ENCODE measurements around the gene KRT37. TPM values are rescaled to one million over a fixed set of nuclear protein-coding genes. Genes with fewer than 3 reads are reported as not detected.

Gene KRT37
- polyA plus RNA-seq, 1 donor from 2014 or later = not detected

- H3K27ac Mint-ChIP-seq = no peak overlapping the region
- H3K4me3 Mint-ChIP-seq = no peak overlapping the region
Observed at GRCh38 chr17:41421116-41421515, 3.3 kb downstream of the KRT37 start.

GRCh38 chr17:41420134-41420533, 4.3 kb downstream of the KRT37 start:
- Mint-ChIP-seq H3K27ac (peak overlapping the region in 1 of 3 donors; percentile 42), H3K27me3 (peaks cover 4% of the 10 kb centered on the region), H3K36me3 (no peaks in the 10 kb centered on the region), H3K4me3 (no peak overlapping the region), H3K4me1 (peaks cover 0 to 10% (median 5%) of the 10 kb centered on the region in 3 donors), H3K9me3 (no peaks in the 10 kb centered on the region)

More at GRCh38 chr17:41421116-41421515, 3.3 kb downstream of the KRT37 start:
- Mint-ChIP-seq H3K9me3 (no peaks in the 10 kb centered on the region), H3K36me3 (no peaks in the 10 kb centered on the region), H3K4me1 (peaks cover 0 to 10% (median 5%) of the 10 kb centered on the region in 3 donors), H3K27me3 (peaks cover 5% of the 10 kb centered on the region)

GRCh38 chr17:41419716-41420115, 4.7 kb downstream of the KRT37 start:
- Mint-ChIP-seq H3K27ac (no peak overlapping the region), H3K4me1 (peaks cover 0 to 10% (median 5%) of the 10 kb centered on the region in 3 donors), H3K4me3 (no peak overlapping the region), H3K9me3 (no peaks in the 10 kb centered on the region), H3K36me3 (no peaks in the 10 kb centered on the region), H3K27me3 (peaks cover 3% of the 10 kb centered on the region)

GRCh38 chr17:41418116-41418860, 6.1 kb downstream of the KRT37 start:
- Mint-ChIP-seq H3K4me3 (no peak overlapping the region), H3K4me1 (peaks cover 0 to 10% (median 5%) of the 10 kb centered on the region in 3 donors), H3K27ac (no peak overlapping the region), H3K9me3 (no peaks in the 10 kb centered on the region), H3K36me3 (no peaks in the 10 kb centered on the region), H3K27me3 (peaks cover 2% of the 10 kb centered on the region)

GRCh38 chr17:41417576-41418015, 6.8 kb downstream of the KRT37 start:
- peaks cover 0 to 10% (median 5%) of the 10 kb centered on the region in 3 donors for H3K4me1 Mint-ChIP-seq
- no peak overlapping the region for H3K27ac Mint-ChIP-seq
- H3K4me3 Mint-ChIP-seq = no peak overlapping the region
- H3K36me3 Mint-ChIP-seq = no peaks in the 10 kb centered on the region
- H3K9me3 Mint-ChIP-seq = no peaks in the 10 kb centered on the region
- H3K27me3 Mint-ChIP-seq = peaks cover 2% of the 10 kb centered on the region

- H3K4me1 Mint-ChIP-seq = peaks cover 0 to 10% (median 5%) of the 10 kb centered on the region in 3 donors
- H3K9me3 Mint-ChIP-seq = no peaks in the 10 kb centered on the region
Observed at GRCh38 chr17:41417127-41417526, 7.3 kb downstream of the KRT37 start.

GRCh38 chr17:41416479-41416878, 7.9 kb downstream of the KRT37 start:
- Mint-ChIP-seq H3K4me1 (peaks cover 0 to 10% (median 5%) of the 10 kb centered on the region in 3 donors), H3K9me3 (no peaks in the 10 kb centered on the region), H3K27ac (no peak overlapping the region), H3K27me3 (peaks cover 2% of the 10 kb centered on the region), H3K36me3 (no peaks in the 10 kb centered on the region), H3K4me3 (peak overlapping the region in 1 of 4 donors; percentile 14)

More at GRCh38 chr17:41417127-41417526, 7.3 kb downstream of the KRT37 start:
- H3K4me3 Mint-ChIP-seq = no peak overlapping the region
- peaks cover 2% of the 10 kb centered on the region for H3K27me3 Mint-ChIP-seq
- H3K36me3 Mint-ChIP-seq = no peaks in the 10 kb centered on the region
- H3K27ac Mint-ChIP-seq = no peak overlapping the region

GRCh38 chr17:41415833-41416335, 8.5 kb downstream of the KRT37 start:
- Mint-ChIP-seq H3K27ac (no peak overlapping the region), H3K9me3 (no peaks in the 10 kb centered on the region)

GRCh38 chr17:41415411-41415810, 9.0 kb downstream of the KRT37 start:
- Mint-ChIP-seq H3K27me3 (no peaks in the 10 kb centered on the region), H3K9me3 (no peaks in the 10 kb centered on the region), H3K4me1 (peaks cover 0 to 10% (median 5%) of the 10 kb centered on the region in 3 donors), H3K27ac (no peak overlapping the region), H3K36me3 (no peaks in the 10 kb centered on the region), H3K4me3 (no peak overlapping the region)

More at GRCh38 chr17:41415833-41416335, 8.5 kb downstream of the KRT37 start:
- H3K4me3 Mint-ChIP-seq = no peak overlapping the region
- no peaks in the 10 kb centered on the region for H3K36me3 Mint-ChIP-seq
- no peaks in the 10 kb centered on the region for H3K27me3 Mint-ChIP-seq
- H3K4me1 Mint-ChIP-seq = peaks cover 0 to 10% (median 5%) of the 10 kb centered on the region in 3 donors

GRCh38 chr17:41413982-41414381, 10.4 kb downstream of the KRT37 start:
- Mint-ChIP-seq H3K4me1 (peaks cover 0 to 10% (median 5%) of the 10 kb centered on the region in 3 donors), H3K9me3 (no peaks in the 10 kb centered on the region), H3K4me3 (no peak overlapping the region), H3K27ac (no peak overlapping the region), H3K36me3 (no peaks in the 10 kb centered on the region), H3K27me3 (peaks cover 3% of the 10 kb centered on the region)

GRCh38 chr17:41413353-41413957, 10.9 kb downstream of the KRT37 start:
- H3K27ac Mint-ChIP-seq = no peak overlapping the region
- H3K4me3 Mint-ChIP-seq = no peak overlapping the region
- H3K27me3 Mint-ChIP-seq = peaks cover 5% of the 10 kb centered on the region
- H3K4me1 Mint-ChIP-seq = peaks cover 0 to 10% (median 5%) of the 10 kb centered on the region in 3 donors
- H3K9me3 Mint-ChIP-seq = no peaks in the 10 kb centered on the region
- H3K36me3 Mint-ChIP-seq = no peaks in the 10 kb centered on the region

- Mint-ChIP-seq H3K4me3 (no peak overlapping the region), H3K27me3 (peaks cover 12% of the 10 kb centered on the region), H3K27ac (no peak overlapping the region), H3K36me3 (no peaks in the 10 kb centered on the region), H3K9me3 (no peaks in the 10 kb centered on the region), H3K4me1 (no peaks in the 10 kb centered on the region)
Observed at GRCh38 chr17:41411072-41411840, 13.1 kb downstream of the KRT37 start.

- Mint-ChIP-seq H3K27ac (no peak overlapping the region), H3K36me3 (peaks cover 2% of the 10 kb centered on the region), H3K4me3 (no peak overlapping the region), H3K9me3 (no peaks in the 10 kb centered on the region), H3K4me1 (no peaks in the 10 kb centered on the region), H3K27me3 (peaks cover 12% of the 10 kb centered on the region)
Observed at GRCh38 chr17:41407226-41407625, 17.2 kb downstream of the KRT37 start.

GRCh38 chr17:41406205-41406604, 18.2 kb downstream of the KRT37 start:
- no peaks in the 10 kb centered on the region for H3K4me1 Mint-ChIP-seq
- H3K9me3 Mint-ChIP-seq = no peaks in the 10 kb centered on the region
- peaks cover 2% of the 10 kb centered on the region for H3K36me3 Mint-ChIP-seq
- no peak overlapping the region for H3K27ac Mint-ChIP-seq
- no peak overlapping the region for H3K4me3 Mint-ChIP-seq
- peaks cover 12% of the 10 kb centered on the region for H3K27me3 Mint-ChIP-seq
